ENCODE data around the gene SLC25A47.
A peak's percentile ranks its signal among the peaks of the same experiment; 100 is the strongest.
"Not testable (repeated sequence)": the region's sequence is repeated elsewhere in the genome, so short reads cannot be mapped to it uniquely, and the experiment has no call there.

Gene SLC25A47

GRCh38 chr14:100292301-100292775 lies 30.8 kb upstream of the SLC25A47 start:
- no peaks in the 10 kb centered on the region for H3K27me3 ChIP-seq (ENCODE audit: control insufficient read depth in 1 of 2, insufficient read depth in 2 of 2, low read length in 2 of 2)
- H3K9me3 ChIP-seq (ENCODE audit: low read length) = no peaks in the 10 kb centered on the region
- H3K9ac ChIP-seq (ENCODE audit: low read length) = no peak overlapping the region
- no peak overlapping the region for H3K4me3 ChIP-seq (ENCODE audit: low read depth in 1 of 2, low read length in 2 of 2)
- peaks cover 8% of the 10 kb centered on the region for H3K36me3 ChIP-seq (ENCODE audit: insufficient read depth, low read length)
- H3K4me1 ChIP-seq (ENCODE audit: insufficient read depth, low read length) = peaks cover 13% of the 10 kb centered on the region
- H3K27ac ChIP-seq (ENCODE audit: low read depth, low read length) = no peak overlapping the region

GRCh38 chr14:100292776-100293461 lies 30.2 kb upstream of the SLC25A47 start:
- Histone ChIP-seq H3K27me3 (ENCODE audit: control insufficient read depth in 1 of 2, insufficient read depth in 2 of 2, low read length in 2 of 2) (no peaks in the 10 kb centered on the region), H3K9me3 (ENCODE audit: low read length) (no peaks in the 10 kb centered on the region), H3K36me3 (ENCODE audit: insufficient read depth, low read length) (peaks cover 8% of the 10 kb centered on the region), H3K27ac (ENCODE audit: low read depth, low read length) (no peak overlapping the region), H3K4me1 (ENCODE audit: insufficient read depth, low read length) (peaks cover 19% of the 10 kb centered on the region), H3K9ac (ENCODE audit: low read length) (no peak overlapping the region), H3K4me3 (ENCODE audit: low read depth in 1 of 2, low read length in 2 of 2) (no peak overlapping the region)

GRCh38 chr14:100293497-100294212 lies 29.5 kb upstream of the SLC25A47 start:
- H3K36me3 ChIP-seq (ENCODE audit: insufficient read depth, low read length) = peaks cover 8% of the 10 kb centered on the region
- H3K4me1 ChIP-seq (ENCODE audit: insufficient read depth, low read length) = peaks cover 26% of the 10 kb centered on the region
- no peak overlapping the region for H3K4me3 ChIP-seq (ENCODE audit: low read depth in 1 of 2, low read length in 2 of 2)
- H3K9ac ChIP-seq (ENCODE audit: low read length) = no peak overlapping the region
- H3K27me3 ChIP-seq (ENCODE audit: control insufficient read depth in 1 of 2, insufficient read depth in 2 of 2, low read length in 2 of 2) = no peaks in the 10 kb centered on the region
- no peaks in the 10 kb centered on the region for H3K9me3 ChIP-seq (ENCODE audit: low read length)
- H3K27ac ChIP-seq (ENCODE audit: low read depth, low read length) = no peak overlapping the region

GRCh38 chr14:100294213-100294962 lies 28.8 kb upstream of the SLC25A47 start:
- Histone ChIP-seq H3K4me1 (ENCODE audit: insufficient read depth, low read length) (peaks cover 28% of the 10 kb centered on the region), H3K27me3 (ENCODE audit: control insufficient read depth in 1 of 2, insufficient read depth in 2 of 2, low read length in 2 of 2) (no peaks in the 10 kb centered on the region), H3K4me3 (ENCODE audit: low read depth in 1 of 2, low read length in 2 of 2) (no peak overlapping the region), H3K9me3 (ENCODE audit: low read length) (no peaks in the 10 kb centered on the region), H3K36me3 (ENCODE audit: insufficient read depth, low read length) (peaks cover 8% of the 10 kb centered on the region), H3K27ac (ENCODE audit: low read depth, low read length) (no peak overlapping the region), H3K9ac (ENCODE audit: low read length) (no peak overlapping the region)

- Histone ChIP-seq H3K4me1 (ENCODE audit: insufficient read depth, low read length) (peaks cover 28% of the 10 kb centered on the region), H3K27ac (ENCODE audit: low read depth, low read length) (no peak overlapping the region), H3K9me3 (ENCODE audit: low read length) (no peaks in the 10 kb centered on the region), H3K4me3 (ENCODE audit: low read depth in 1 of 2, low read length in 2 of 2) (no peak overlapping the region), H3K36me3 (ENCODE audit: insufficient read depth, low read length) (peaks cover 8% of the 10 kb centered on the region), H3K9ac (ENCODE audit: low read length) (no peak overlapping the region), H3K27me3 (ENCODE audit: control insufficient read depth in 1 of 2, insufficient read depth in 2 of 2, low read length in 2 of 2) (no peaks in the 10 kb centered on the region)
Observed at GRCh38 chr14:100294963-100295330, 28.2 kb upstream of the SLC25A47 start.

- H3K4me3 ChIP-seq (ENCODE audit: low read depth in 1 of 2, low read length in 2 of 2) = no peak overlapping the region
- H3K9ac ChIP-seq (ENCODE audit: low read length) = no peak overlapping the region
- H3K4me1 ChIP-seq (ENCODE audit: insufficient read depth, low read length) = peaks cover 28% of the 10 kb centered on the region
- no peaks in the 10 kb centered on the region for H3K27me3 ChIP-seq (ENCODE audit: control insufficient read depth in 1 of 2, insufficient read depth in 2 of 2, low read length in 2 of 2)
- H3K36me3 ChIP-seq (ENCODE audit: insufficient read depth, low read length) = peaks cover 8% of the 10 kb centered on the region
- no peak overlapping the region for H3K27ac ChIP-seq (ENCODE audit: low read depth, low read length)
- no peaks in the 10 kb centered on the region for H3K9me3 ChIP-seq (ENCODE audit: low read length)
Observed at GRCh38 chr14:100295376-100296105, 27.6 kb upstream of the SLC25A47 start.

GRCh38 chr14:100296106-100296651 lies 27.0 kb upstream of the SLC25A47 start:
- Histone ChIP-seq H3K4me1 (ENCODE audit: insufficient read depth, low read length) (peaks cover 28% of the 10 kb centered on the region), H3K36me3 (ENCODE audit: insufficient read depth, low read length) (peaks cover 8% of the 10 kb centered on the region), H3K4me3 (ENCODE audit: low read depth in 1 of 2, low read length in 2 of 2) (no peak overlapping the region), H3K9me3 (ENCODE audit: low read length) (no peaks in the 10 kb centered on the region), H3K27ac (ENCODE audit: low read depth, low read length) (no peak overlapping the region), H3K9ac (ENCODE audit: low read length) (no peak overlapping the region), H3K27me3 (ENCODE audit: control insufficient read depth in 1 of 2, insufficient read depth in 2 of 2, low read length in 2 of 2) (no peaks in the 10 kb centered on the region)

- Histone ChIP-seq H3K27ac (ENCODE audit: low read depth, low read length) (peak overlapping the region; percentile 20), H3K4me3 (ENCODE audit: low read depth in 1 of 2, low read length in 2 of 2) (peak overlapping the region in 1 of 2 donors; percentile 60), H3K9ac (ENCODE audit: low read length) (peak overlapping the region; percentile 50), H3K4me1 (ENCODE audit: insufficient read depth, low read length) (peaks cover 28% of the 10 kb centered on the region)
- not testable (repeated sequence) for H3K9me3 ChIP-seq (ENCODE audit: low read length); H3K27me3 ChIP-seq (ENCODE audit: control insufficient read depth in 1 of 2, insufficient read depth in 2 of 2, low read length in 2 of 2); H3K36me3 ChIP-seq (ENCODE audit: insufficient read depth, low read length)
Observed at GRCh38 chr14:100296729-100297128, 26.4 kb upstream of the SLC25A47 start.

- H3K4me1 ChIP-seq (ENCODE audit: insufficient read depth, low read length) = peaks cover 28% of the 10 kb centered on the region
- H3K9ac ChIP-seq (ENCODE audit: low read length) = peak overlapping the region; percentile 50
- H3K9me3 ChIP-seq (ENCODE audit: low read length) = no peaks in the 10 kb centered on the region
- peak overlapping the region; percentile 20 for H3K27ac ChIP-seq (ENCODE audit: low read depth, low read length)
- no peaks in the 10 kb centered on the region for H3K36me3 ChIP-seq (ENCODE audit: insufficient read depth, low read length)
- H3K4me3 ChIP-seq (ENCODE audit: low read depth in 1 of 2, low read length in 2 of 2) = peak overlapping the region in 1 of 2 donors; percentile 60
- H3K27me3 ChIP-seq (ENCODE audit: control insufficient read depth in 1 of 2, insufficient read depth in 2 of 2, low read length in 2 of 2) = no peaks in the 10 kb centered on the region
Observed at GRCh38 chr14:100297320-100298300, 25.5 kb upstream of the SLC25A47 start.

GRCh38 chr14:100298551-100299237 lies 24.4 kb upstream of the SLC25A47 start:
- Histone ChIP-seq H3K4me1 (ENCODE audit: insufficient read depth, low read length) (peaks cover 28% of the 10 kb centered on the region), H3K9me3 (ENCODE audit: low read length) (no peaks in the 10 kb centered on the region), H3K27me3 (ENCODE audit: control insufficient read depth in 1 of 2, insufficient read depth in 2 of 2, low read length in 2 of 2) (no peaks in the 10 kb centered on the region), H3K36me3 (ENCODE audit: insufficient read depth, low read length) (no peaks in the 10 kb centered on the region), H3K9ac (ENCODE audit: low read length) (no peak overlapping the region), H3K27ac (ENCODE audit: low read depth, low read length) (no peak overlapping the region), H3K4me3 (ENCODE audit: low read depth in 1 of 2, low read length in 2 of 2) (no peak overlapping the region)

All from muscle layer of colon (tissue), 2 donors.